Astrocyte of the cerebellum (primary cell): ENCODE results near the gene ADAM22.

Experiments used
- DNase-seq: peaks from one replicate; pipeline ENCODE4 v3.0.0-alpha.2; 2011; ENCODE audit warnings: low read depth
- H3K4me3 ChIP-seq: 2 replicates; pipeline ENCODE4 v1.5.1; 2011; ENCODE audit warnings: mild to moderate bottlenecking, low read depth, low read length, moderate library complexity
- CTCF ChIP-seq: IDR thresholded peaks from 2 replicates; pipeline ENCODE4 v1.5.1; 2012; ENCODE audit warnings: low read length, low read depth, moderate library complexity, mild to moderate bottlenecking; ENCODE audit errors: missing control alignments
- in situ Hi-C: cut with HindIII; loops from 2 replicates; pipeline ENCODE4 v1.10.0; 2017; ENCODE audit warnings: low sequenced_read_pairs

The ADAM22 gene

GRCh38 chr7:87960239-87960638, 26.2 kb downstream of the ADAM22 start:
- in situ Hi-C loops = no loop called here
- H3K4me3 ChIP-seq = no peak overlapping the region

GRCh38 chr7:87961754-87962153, 27.7 kb downstream of the ADAM22 start:
- no peak for TF ChIP-seq CTCF
- DNase-seq = no peak
- no peak overlapping the region for H3K4me3 ChIP-seq
- in situ Hi-C loops = no loop called here

More at GRCh38 chr7:87960239-87960638, 26.2 kb downstream of the ADAM22 start:
- no peak for TF ChIP-seq CTCF
- DNase-seq = no peak

- H3K4me3 ChIP-seq = no peak overlapping the region
- no peak for TF ChIP-seq CTCF
- in situ Hi-C loops = no loop called here
- DNase-seq = no peak
Observed at GRCh38 chr7:87966271-87966670, 32.2 kb downstream of the ADAM22 start.

- in situ Hi-C loops = no loop called here
- DNase-seq = no peak
- no peak overlapping the region for H3K4me3 ChIP-seq
- TF ChIP-seq CTCF = no peak
Observed at GRCh38 chr7:87968021-87968420, 34.0 kb downstream of the ADAM22 start.

- in situ Hi-C loops = no loop called here
- no peak overlapping the region for H3K4me3 ChIP-seq
- no peak for DNase-seq
- no peak for TF ChIP-seq CTCF
Observed at GRCh38 chr7:87982116-87982515, 48.1 kb downstream of the ADAM22 start.

- H3K4me3 ChIP-seq = no peak overlapping the region
- no peak for TF ChIP-seq CTCF
- in situ Hi-C loops = no loop called here
- DNase-seq = no peak
Observed at GRCh38 chr7:87984088-87984487, 50.0 kb downstream of the ADAM22 start.

GRCh38 chr7:87993269-87993668, 59.2 kb downstream of the ADAM22 start:
- no peak for DNase-seq
- in situ Hi-C loops = no loop called here

More at GRCh38 chr7:87993269-87993668, 59.2 kb downstream of the ADAM22 start:
- no peak overlapping the region for H3K4me3 ChIP-seq
- no peak for TF ChIP-seq CTCF
